HepG2 (cell line): ENCODE measurements around the gene SNAPC4. TPM values are rescaled to one million over a fixed set of nuclear protein-coding genes. Genes with fewer than 3 reads are reported as not detected.

Experiments used
- CENPT ChIP-seq: sonication (generic); formaldehyde crosslinking; IDR thresholded peaks from 2 replicates; pipeline ENCODE4 v1.8.0; 2022; ENCODE audit warnings: low read depth, mild to moderate bottlenecking, moderate library complexity, missing genetic modification reagents
- CHCHD3 ChIP-seq: sonication (generic); formaldehyde crosslinking; IDR thresholded peaks from 2 replicates; pipeline ENCODE4 v1.8.0; 2022; ENCODE audit warnings: mild to moderate bottlenecking, missing genetic modification reagents, moderate library complexity
- DNMT1 ChIP-seq: sonication (generic); formaldehyde crosslinking; IDR thresholded peaks from 2 replicates; pipeline ENCODE4 v1.5.1; 2020; ENCODE audit warnings: mild to moderate bottlenecking, missing genetic modification reagents
- NFYB ChIP-seq: sonication (generic); formaldehyde crosslinking; IDR thresholded peaks from 2 replicates; pipeline ENCODE4 v1.4.0; 2020; ENCODE audit warnings: missing genetic modification reagents
- ZNF331 ChIP-seq: sonication (generic); formaldehyde crosslinking; IDR thresholded peaks from 2 replicates; pipeline ENCODE4 v1.4.0; 2020; ENCODE audit warnings: missing genetic modification reagents
- ZNF33B ChIP-seq: sonication (generic); formaldehyde crosslinking; IDR thresholded peaks from 2 replicates; pipeline ENCODE4 v1.5.1; 2020; ENCODE audit warnings: mild to moderate bottlenecking, missing genetic modification reagents
- ZNF550 ChIP-seq: sonication (generic); formaldehyde crosslinking; IDR thresholded peaks from 2 replicates; pipeline ENCODE4 v1.4.0; 2020; ENCODE audit warnings: mild to moderate bottlenecking, missing genetic modification reagents, borderline replicate concordance
- ZSCAN21 ChIP-seq: sonication (generic); formaldehyde crosslinking; IDR thresholded peaks from 2 replicates; pipeline ENCODE4 v1.8.0; 2022; ENCODE audit warnings: mild to moderate bottlenecking, missing genetic modification reagents, moderate library complexity, borderline replicate concordance
- polyA plus RNA-seq, 8 experiments: library from polyadenylated mRNA; depleted of rRNA in 3 of 8; stranded (reverse) in 7 of 8; unstranded in 1 of 8; fragments of >200 nt; fragmentation: Illumina TruSeq in 4 of 8; extraction: Trizol in 4 of 8; gene quantifications; 2 replicates each; pipeline versions ENCODE4 v1.2.1 to v1.2.3, GENCODE V29; 2011 to 2016; ENCODE audit warnings: low read depth in 4 of 8, missing spikeins in 1 of 8, mixed read lengths in 1 of 8; ENCODE audit not compliant: insufficient read depth in 1 of 8
- total RNA-seq, 5 experiments: library from RNA; depleted of rRNA; stranded (reverse); fragments of >200 nt; fragmentation: Illumina TruSeq; extraction: Trizol; gene quantifications; 2 replicates each; pipeline ENCODE4 v1.2.3, GENCODE V29; 2016; ENCODE audit warnings: low read depth in 1 of 5
- TF ChIP-seq, protein P1 (sequence below): sonication (generic); formaldehyde crosslinking; IDR thresholded peaks from 2 replicates; pipeline ENCODE4 v1.4.0; 2020; ENCODE audit warnings: low read depth, missing genetic modification reagents
- TF ChIP-seq, protein P2 (sequence below): sonication (generic); formaldehyde crosslinking; IDR thresholded peaks from 2 replicates; pipeline ENCODE4 v1.9.0; 2021; ENCODE audit warnings: missing genetic modification reagents, mild to moderate bottlenecking, borderline replicate concordance
- TF ChIP-seq, protein P3 (sequence below): sonication (generic); formaldehyde crosslinking; IDR thresholded peaks from 2 replicates; pipeline ENCODE4 v1.5.0; 2020; ENCODE audit warnings: missing genetic modification reagents
- TF ChIP-seq, protein P4 (sequence below): IDR thresholded peaks from 2 replicates; pipeline ENCODE4 v1.6.1; 2016; ENCODE audit warnings: missing compliant biosample characterization, missing genetic modification reagents, borderline replicate concordance

Gene SNAPC4
- total and polyA plus RNA-seq, 2 of the 13 experiments (the other 11 are each of a cell fraction or from before 2014, with no cell fraction given): 2.0 to 6.0 TPM

DNA sequence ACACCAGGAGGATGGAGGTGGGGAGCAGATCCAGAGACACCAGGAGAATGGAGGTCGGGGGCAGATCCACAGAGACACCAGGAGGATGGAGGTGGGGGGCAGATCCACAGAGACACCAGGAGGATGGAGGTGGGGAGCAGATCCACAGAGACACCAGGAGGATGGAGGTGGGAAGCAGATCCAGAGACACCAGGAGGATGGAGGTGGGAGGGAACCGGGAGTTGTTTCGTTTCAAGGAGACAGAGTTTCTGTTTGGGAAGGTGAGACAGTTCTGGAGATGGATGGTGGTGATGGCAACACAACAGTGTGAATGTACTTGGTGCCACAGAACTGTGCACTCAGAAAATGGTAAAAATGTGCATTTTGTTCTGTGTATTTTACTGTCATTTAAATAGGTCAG is 48.7 kb upstream of the SNAPC4 start (continued):
- TF ChIP-seq, protein P1, sequence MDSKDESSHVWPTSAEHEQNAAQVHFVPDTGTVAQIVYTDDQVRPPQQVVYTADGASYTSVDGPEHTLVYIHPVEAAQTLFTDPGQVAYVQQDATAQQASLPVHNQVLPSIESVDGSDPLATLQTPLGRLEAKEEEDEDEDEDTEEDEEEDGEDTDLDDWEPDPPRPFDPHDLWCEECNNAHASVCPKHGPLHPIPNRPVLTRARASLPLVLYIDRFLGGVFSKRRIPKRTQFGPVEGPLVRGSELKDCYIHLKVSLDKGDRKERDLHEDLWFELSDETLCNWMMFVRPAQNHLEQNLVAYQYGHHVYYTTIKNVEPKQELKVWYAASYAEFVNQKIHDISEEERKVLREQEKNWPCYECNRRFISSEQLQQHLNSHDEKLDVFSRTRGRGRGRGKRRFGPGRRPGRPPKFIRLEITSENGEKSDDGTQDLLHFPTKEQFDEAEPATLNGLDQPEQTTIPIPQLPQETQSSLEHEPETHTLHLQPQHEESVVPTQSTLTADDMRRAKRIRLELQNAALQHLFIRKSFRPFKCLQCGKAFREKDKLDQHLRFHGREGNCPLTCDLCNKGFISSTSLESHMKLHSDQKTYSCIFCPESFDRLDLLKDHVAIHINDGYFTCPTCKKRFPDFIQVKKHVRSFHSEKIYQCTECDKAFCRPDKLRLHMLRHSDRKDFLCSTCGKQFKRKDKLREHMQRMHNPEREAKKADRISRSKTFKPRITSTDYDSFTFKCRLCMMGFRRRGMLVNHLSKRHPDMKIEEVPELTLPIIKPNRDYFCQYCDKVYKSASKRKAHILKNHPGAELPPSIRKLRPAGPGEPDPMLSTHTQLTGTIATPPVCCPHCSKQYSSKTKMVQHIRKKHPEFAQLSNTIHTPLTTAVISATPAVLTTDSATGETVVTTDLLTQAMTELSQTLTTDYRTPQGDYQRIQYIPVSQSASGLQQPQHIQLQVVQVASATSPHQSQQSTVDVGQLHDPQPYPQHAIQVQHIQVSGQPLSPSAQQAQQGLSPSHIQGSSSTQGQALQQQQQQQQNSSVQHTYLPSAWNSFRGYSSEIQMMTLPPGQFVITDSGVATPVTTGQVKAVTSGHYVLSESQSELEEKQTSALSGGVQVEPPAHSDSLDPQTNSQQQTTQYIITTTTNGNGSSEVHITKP (CRISPR knock-in tag): no peak
- no peak for TF ChIP-seq ZSCAN21
- TF ChIP-seq, protein P2, sequence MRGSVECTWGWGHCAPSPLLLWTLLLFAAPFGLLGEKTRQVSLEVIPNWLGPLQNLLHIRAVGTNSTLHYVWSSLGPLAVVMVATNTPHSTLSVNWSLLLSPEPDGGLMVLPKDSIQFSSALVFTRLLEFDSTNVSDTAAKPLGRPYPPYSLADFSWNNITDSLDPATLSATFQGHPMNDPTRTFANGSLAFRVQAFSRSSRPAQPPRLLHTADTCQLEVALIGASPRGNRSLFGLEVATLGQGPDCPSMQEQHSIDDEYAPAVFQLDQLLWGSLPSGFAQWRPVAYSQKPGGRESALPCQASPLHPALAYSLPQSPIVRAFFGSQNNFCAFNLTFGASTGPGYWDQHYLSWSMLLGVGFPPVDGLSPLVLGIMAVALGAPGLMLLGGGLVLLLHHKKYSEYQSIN: no peak
- TF ChIP-seq CHCHD3 (CRISPR knock-in tag): no peak
- TF ChIP-seq, protein P3, sequence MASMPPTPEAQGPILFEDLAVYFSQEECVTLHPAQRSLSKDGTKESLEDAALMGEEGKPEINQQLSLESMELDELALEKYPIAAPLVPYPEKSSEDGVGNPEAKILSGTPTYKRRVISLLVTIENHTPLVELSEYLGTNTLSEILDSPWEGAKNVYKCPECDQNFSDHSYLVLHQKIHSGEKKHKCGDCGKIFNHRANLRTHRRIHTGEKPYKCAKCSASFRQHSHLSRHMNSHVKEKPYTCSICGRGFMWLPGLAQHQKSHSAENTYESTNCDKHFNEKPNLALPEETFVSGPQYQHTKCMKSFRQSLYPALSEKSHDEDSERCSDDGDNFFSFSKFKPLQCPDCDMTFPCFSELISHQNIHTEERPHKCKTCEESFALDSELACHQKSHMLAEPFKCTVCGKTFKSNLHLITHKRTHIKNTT (CRISPR knock-in tag): no peak
- TF ChIP-seq ZNF331: no peak
- TF ChIP-seq ZNF33B: no peak
- TF ChIP-seq NFYB (CRISPR knock-in tag): no peak
- TF ChIP-seq ZNF550 (CRISPR knock-in tag): no peak
- TF ChIP-seq DNMT1 (CRISPR knock-in tag): no peak
- TF ChIP-seq, protein P4, sequence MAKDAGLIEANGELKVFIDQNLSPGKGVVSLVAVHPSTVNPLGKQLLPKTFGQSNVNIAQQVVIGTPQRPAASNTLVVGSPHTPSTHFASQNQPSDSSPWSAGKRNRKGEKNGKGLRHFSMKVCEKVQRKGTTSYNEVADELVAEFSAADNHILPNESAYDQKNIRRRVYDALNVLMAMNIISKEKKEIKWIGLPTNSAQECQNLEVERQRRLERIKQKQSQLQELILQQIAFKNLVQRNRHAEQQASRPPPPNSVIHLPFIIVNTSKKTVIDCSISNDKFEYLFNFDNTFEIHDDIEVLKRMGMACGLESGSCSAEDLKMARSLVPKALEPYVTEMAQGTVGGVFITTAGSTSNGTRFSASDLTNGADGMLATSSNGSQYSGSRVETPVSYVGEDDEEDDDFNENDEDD (CRISPR knock-in tag): no peak
- no peak for TF ChIP-seq CENPT (CRISPR knock-in tag)
- TF ChIP-seq, all 625 proteins: peak for 0
